Neural crest cell (in vitro differentiated cells): Measurements from ENCODE around the gene TMEM120B. TPM values are rescaled to one million over a fixed set of nuclear protein-coding genes. Genes with fewer than 3 reads are reported as not detected.
A peak's percentile ranks its signal among the peaks of the same experiment; 100 is the strongest.

Source experiments
- DNase-seq: peaks from one replicate; pipeline ENCODE4 v3.0.0; 2021; ENCODE audit warnings: low read depth, mixed read lengths, low spot score
- H3K27ac Mint-ChIP-seq: one replicate; pipeline ENCODE4 v1.8.0; 2021; ENCODE audit warnings: mild to moderate bottlenecking, mixed read lengths; ENCODE audit not compliant: unreplicated experiment
- H3K27me3 Mint-ChIP-seq: 2 replicates; pipeline ENCODE4 v1.8.0; 2021; ENCODE audit warnings: low read depth, mild to moderate bottlenecking, mixed read lengths
- H3K36me3 Mint-ChIP-seq: 2 replicates; pipeline ENCODE4 v1.8.0; 2021; ENCODE audit warnings: low read depth, mild to moderate bottlenecking, mixed read lengths
- H3K4me1 Mint-ChIP-seq: 2 replicates; pipeline ENCODE4 v1.8.0; 2021; ENCODE audit warnings: mixed read lengths
- H3K4me3 Mint-ChIP-seq: one replicate; pipeline ENCODE4 v1.8.0; 2021; ENCODE audit warnings: mild to moderate bottlenecking, mixed read lengths
- H3K9me3 Mint-ChIP-seq: 2 replicates; pipeline ENCODE4 v1.8.0; 2021; ENCODE audit warnings: mixed read lengths
- total RNA-seq: library from RNA; stranded (reverse); gene quantifications from 2 replicates; pipeline ENCODE4 v1.2.1, GENCODE V29; 2021
- TF ChIP-seq, protein P1 (sequence below): fragments of 200-600 bp; sonication (generic); conservative IDR thresholded peaks from 2 replicates; pipeline ENCODE4 v1.5.0; 2021; ENCODE audit warnings: antibody characterized with exemption, mild to moderate bottlenecking

The TMEM120B gene
- total RNA-seq, 1 donor from 2014 or later: 14.1 TPM

DNA sequence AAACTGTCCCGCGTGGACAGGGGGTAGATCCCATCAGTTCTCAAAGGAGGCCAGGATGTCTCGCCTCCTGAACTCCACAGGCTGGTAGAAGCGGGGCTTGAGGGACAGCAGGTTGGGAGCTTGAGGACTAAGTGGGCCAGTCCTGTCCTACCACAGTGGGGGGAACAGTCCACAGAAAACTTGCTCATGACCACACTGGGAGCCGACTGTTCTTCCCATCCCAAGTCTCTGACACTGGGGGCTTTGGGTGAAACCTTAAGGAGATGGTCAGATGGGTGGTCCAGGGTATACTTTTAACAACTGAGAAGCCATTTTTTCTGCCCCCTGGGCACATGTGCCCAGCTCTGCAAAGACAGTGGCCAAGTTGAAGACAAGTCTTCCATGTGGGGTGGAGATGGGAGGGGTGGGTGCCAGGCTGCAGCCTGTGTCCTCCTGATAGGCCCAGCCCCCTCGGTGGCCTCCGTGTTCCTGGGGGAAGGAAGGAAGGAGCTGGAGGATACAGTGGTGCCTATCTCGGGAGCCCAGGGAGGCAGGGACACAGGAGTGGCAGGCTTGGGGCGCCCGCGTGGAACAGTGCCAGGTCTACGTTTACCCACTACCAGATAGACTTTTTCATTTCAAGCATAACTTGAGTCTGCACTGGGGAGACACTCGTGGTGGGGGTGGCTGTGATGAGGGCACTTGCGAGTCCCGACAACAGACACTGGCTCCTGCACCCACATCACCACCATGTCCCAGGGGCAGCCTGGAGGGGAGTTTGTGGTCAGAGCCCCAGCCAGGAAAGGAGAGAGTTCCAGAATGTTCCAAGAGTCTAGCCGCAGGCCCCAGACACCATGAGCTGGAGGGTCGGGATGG is 66.2 kb downstream of the TMEM120B start:
- H3K36me3 Mint-ChIP-seq: no peaks in the 10 kb centered on the region
- no peak overlapping the region for H3K4me3 Mint-ChIP-seq
- no peaks in the 10 kb centered on the region for H3K9me3 Mint-ChIP-seq
- TF ChIP-seq, protein P1, sequence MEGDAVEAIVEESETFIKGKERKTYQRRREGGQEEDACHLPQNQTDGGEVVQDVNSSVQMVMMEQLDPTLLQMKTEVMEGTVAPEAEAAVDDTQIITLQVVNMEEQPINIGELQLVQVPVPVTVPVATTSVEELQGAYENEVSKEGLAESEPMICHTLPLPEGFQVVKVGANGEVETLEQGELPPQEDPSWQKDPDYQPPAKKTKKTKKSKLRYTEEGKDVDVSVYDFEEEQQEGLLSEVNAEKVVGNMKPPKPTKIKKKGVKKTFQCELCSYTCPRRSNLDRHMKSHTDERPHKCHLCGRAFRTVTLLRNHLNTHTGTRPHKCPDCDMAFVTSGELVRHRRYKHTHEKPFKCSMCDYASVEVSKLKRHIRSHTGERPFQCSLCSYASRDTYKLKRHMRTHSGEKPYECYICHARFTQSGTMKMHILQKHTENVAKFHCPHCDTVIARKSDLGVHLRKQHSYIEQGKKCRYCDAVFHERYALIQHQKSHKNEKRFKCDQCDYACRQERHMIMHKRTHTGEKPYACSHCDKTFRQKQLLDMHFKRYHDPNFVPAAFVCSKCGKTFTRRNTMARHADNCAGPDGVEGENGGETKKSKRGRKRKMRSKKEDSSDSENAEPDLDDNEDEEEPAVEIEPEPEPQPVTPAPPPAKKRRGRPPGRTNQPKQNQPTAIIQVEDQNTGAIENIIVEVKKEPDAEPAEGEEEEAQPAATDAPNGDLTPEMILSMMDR: no peak
- no peak for DNase-seq
- peaks cover 13% of the 10 kb centered on the region for H3K4me1 Mint-ChIP-seq
- no peaks in the 10 kb centered on the region for H3K27me3 Mint-ChIP-seq
- H3K27ac Mint-ChIP-seq: no peak overlapping the region

DNA sequence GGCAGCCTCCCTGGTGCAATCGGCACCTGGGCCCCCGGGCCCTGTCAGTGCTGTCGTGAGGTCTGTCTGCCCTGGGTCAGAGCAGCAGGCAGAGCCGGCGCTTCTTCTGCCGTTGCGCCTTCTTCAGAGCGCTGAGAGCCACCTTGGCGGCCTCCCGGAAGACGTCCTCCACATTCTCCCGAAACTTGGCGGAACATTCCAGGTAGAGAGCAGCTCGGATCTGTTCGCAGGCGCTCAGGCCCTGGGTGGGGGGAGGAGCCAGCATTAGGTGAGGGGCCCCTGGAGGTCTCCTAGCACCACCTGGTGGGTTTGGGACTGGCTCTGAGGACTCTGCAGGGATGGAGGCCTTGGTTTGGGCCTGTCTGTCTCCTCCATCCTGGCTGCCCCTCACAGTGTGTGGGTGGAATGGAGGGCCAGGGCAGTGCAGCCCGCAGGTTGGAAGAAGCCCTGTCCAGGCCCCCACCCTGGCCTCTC is 66.9 kb downstream of the TMEM120B start:
- TF ChIP-seq, protein P1: no peak
- Mint-ChIP-seq H3K4me3 (no peak overlapping the region), H3K27ac (no peak overlapping the region), H3K4me1 (peaks cover 15% of the 10 kb centered on the region), H3K27me3 (no peaks in the 10 kb centered on the region), H3K9me3 (no peaks in the 10 kb centered on the region), H3K36me3 (no peaks in the 10 kb centered on the region)
- no peak for DNase-seq

DNA sequence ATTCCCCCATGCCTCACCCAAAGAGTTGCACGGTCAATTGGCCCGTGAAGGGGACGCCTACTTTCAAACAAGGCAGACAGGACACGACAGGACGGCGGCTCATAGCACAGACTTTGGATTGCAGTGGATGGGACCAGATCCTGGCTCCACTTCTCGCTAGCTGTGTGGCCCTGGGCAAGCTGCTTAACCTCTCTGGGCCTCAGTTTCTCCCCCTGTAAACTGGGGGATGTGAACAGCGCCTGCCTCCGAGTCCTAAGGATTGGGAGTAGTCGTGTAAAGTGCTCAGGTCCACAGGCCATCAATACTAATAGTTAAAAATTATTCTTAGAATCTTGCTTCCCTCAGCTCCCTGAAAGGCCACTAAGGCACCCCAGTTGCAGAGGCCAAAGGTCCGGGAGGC is 67.9 kb downstream of the TMEM120B start:
- H3K9me3 Mint-ChIP-seq: no peaks in the 10 kb centered on the region

DNA sequence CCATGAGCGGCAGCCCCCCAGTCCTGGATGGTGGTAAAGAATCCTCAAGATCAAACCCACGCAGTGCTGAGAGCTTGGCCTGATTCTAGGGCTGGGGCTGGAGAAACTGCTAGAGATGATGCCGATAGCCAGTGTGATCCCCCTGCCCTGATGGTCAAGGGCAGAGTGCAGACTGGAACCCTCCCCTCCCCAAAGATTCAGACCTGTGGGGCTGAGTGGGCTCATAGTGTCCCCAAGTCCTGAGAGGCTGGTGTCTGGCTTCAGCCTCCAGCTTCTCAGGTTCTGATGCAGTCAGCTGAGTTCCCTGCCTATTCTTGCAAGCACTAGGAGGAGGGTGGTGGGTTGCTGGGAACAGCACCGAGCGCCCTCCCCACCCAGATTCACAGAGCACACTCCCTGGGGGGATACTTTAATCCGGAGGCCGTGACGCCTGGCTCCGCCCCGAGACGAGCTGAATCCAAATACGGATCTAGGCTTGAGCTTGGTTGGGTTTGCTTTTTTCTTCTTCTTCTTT is 69.0 kb downstream of the TMEM120B start:
- TF ChIP-seq, protein P1: no peak
- no peak for DNase-seq
- Mint-ChIP-seq H3K27ac (no peak overlapping the region), H3K27me3 (no peaks in the 10 kb centered on the region), H3K36me3 (no peaks in the 10 kb centered on the region), H3K4me1 (peaks cover 20% of the 10 kb centered on the region), H3K9me3 (no peaks in the 10 kb centered on the region), H3K4me3 (no peak overlapping the region)

More for the DNA sequence above, 67.9 kb downstream of the TMEM120B start:
- H3K4me3 Mint-ChIP-seq: no peak overlapping the region
- no peak for DNase-seq
- H3K27ac Mint-ChIP-seq: no peak overlapping the region
- no peaks in the 10 kb centered on the region for H3K36me3 Mint-ChIP-seq
- H3K4me1 Mint-ChIP-seq: peaks cover 20% of the 10 kb centered on the region
- no peaks in the 10 kb centered on the region for H3K27me3 Mint-ChIP-seq
- TF ChIP-seq, protein P1: no peak

DNA sequence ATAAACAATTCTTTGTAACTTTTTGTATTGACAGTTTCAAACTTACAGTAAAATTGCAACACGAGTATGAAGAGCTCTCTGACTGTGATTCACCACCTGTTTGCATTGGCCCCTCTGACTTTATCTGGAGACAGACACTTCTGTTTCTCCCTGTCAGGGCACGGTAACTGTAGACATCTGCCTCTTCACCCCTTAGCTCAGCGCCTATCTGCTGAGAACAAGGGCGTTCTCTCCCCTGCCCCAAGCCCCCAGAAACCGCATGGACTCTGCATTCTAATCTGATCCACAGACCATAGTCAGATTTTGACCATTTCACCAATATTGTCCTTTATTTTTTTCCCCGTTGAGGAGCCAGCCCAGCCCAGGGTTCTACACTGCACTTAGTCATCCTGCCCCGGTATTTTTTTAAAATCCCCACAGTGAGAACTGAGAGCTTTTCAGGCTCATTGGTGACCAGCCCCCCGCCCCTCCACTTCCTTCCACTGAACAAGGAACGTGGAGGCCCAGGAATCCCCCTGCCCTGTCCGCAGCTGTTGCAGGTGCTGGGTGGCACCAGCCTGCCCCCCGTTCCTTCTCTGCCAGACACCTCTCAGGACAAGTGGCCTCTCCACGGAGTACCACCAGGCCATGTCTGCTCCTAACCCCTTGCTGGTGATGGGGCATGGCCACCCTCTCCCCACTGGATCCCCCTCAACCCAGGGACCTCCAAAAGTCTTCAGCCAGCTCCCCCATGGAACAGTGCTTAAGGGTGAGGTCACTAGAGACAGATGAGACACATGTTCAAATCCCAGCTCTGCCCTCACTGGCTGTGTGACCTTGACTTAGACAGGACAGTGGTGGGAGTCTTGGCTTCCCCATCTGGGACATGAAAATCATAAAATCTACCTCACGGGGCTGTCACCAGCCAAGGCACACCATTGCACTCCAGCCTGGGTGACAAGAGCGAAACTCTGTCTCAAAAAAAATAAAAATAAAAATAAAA is 69.7 kb downstream of the TMEM120B start:
- H3K4me3 Mint-ChIP-seq: no peak overlapping the region
- DNase-seq: no peak
- peaks cover 20% of the 10 kb centered on the region for H3K4me1 Mint-ChIP-seq
- H3K27me3 Mint-ChIP-seq: no peaks in the 10 kb centered on the region
- H3K27ac Mint-ChIP-seq: peak overlapping the region; percentile 81
- TF ChIP-seq, protein P1: no peak
- no peaks in the 10 kb centered on the region for H3K36me3 Mint-ChIP-seq
- no peaks in the 10 kb centered on the region for H3K9me3 Mint-ChIP-seq
